ENCODE data around the gene IL15. TPM values are rescaled to one million over a fixed set of nuclear protein-coding genes. Genes with fewer than 3 reads are reported as not detected.

Gene IL15
- total RNA-seq, 1 experiment from 2014 or later = 2.6 TPM

- ATAC-seq (no peak), DNase-seq (ENCODE audit: low spot score) (no peak)
- no peak overlapping the region for H3K27ac Mint-ChIP-seq
- ChIA-PET CTCF (no interaction called here), POLR2A (no interaction called here)
- no peaks in the 10 kb centered on the region for H3K9me3 Mint-ChIP-seq
- H3K4me1 Mint-ChIP-seq = 0 out of 2 replicates have a peak, but pooled peaks cover 3% of the 10 kb centered on the region
- TF ChIP-seq IRF1 (CRISPR knock-in tag; IDR thresholded peaks at IDR 0.05) (no peak), ATF3 (CRISPR knock-in tag; conservative IDR thresholded peaks at IDR 0.05) (no peak), ZNF416 (CRISPR knock-in tag; IDR thresholded peaks at IDR 0.05) (no peak), E2F4 (CRISPR knock-in tag; IDR thresholded peaks at IDR 0.05; ENCODE audit: borderline replicate concordance, low read depth) (no peak), SP1 (CRISPR knock-in tag; conservative IDR thresholded peaks at IDR 0.05) (no peak), FOXP4 (CRISPR knock-in tag; IDR thresholded peaks at IDR 0.05) (no peak), GTF2I (CRISPR knock-in tag; conservative IDR thresholded peaks at IDR 0.05) (no peak), ETV6 (CRISPR knock-in tag; IDR thresholded peaks at IDR 0.05) (no peak), MLX (CRISPR knock-in tag; IDR thresholded peaks at IDR 0.05) (no peak), ATF6 (CRISPR knock-in tag; IDR thresholded peaks at IDR 0.05) (no peak), GRHL2 (CRISPR knock-in tag; IDR thresholded peaks at IDR 0.05; ENCODE audit: insufficient replicate concordance, severe bottlenecking) (no peak), ESRRA (CRISPR knock-in tag; IDR thresholded peaks at IDR 0.05; ENCODE audit: borderline replicate concordance) (no peak), ZSCAN18 (CRISPR knock-in tag; IDR thresholded peaks at IDR 0.05) (no peak)
- H3K27me3 Mint-ChIP-seq (ENCODE audit: low read depth) = no peaks in the 10 kb centered on the region
- H3K4me3 Mint-ChIP-seq = no peak overlapping the region
- no peaks in the 10 kb centered on the region for H3K36me3 Mint-ChIP-seq
These were observed 33.1 kb downstream of the IL15 start for GRCh38 chr4:141669501-141669900.

- DNase-seq (ENCODE audit: low spot score) (no peak), ATAC-seq (no peak; the same call in 1 of the 2 replicates)
- Mint-ChIP-seq H3K9me3 (no peaks in the 10 kb centered on the region), H3K4me1 (peaks cover 7% of the 10 kb centered on the region), H3K4me3 (no peak overlapping the region), H3K27ac (no peak overlapping the region), H3K36me3 (no peaks in the 10 kb centered on the region), H3K27me3 (ENCODE audit: low read depth) (no peaks in the 10 kb centered on the region)
- POLR2A ChIA-PET = no interaction called here
- TF ChIP-seq ZNF317 (CRISPR knock-in tag; IDR thresholded peaks at IDR 0.05; ENCODE audit: borderline replicate concordance, low read depth) (no peak), AFF4 (CRISPR knock-in tag; IDR thresholded peaks at IDR 0.05; ENCODE audit: borderline replicate concordance) (no peak), ETV6 (CRISPR knock-in tag; IDR thresholded peaks at IDR 0.05) (no peak)
- CTCF ChIA-PET = interaction anchor here (1.2 to 1.5 kb wide), 2 partner anchors 21 to 27 kb away, joined by 3 to 4 read pairs; no protein-coding TSS in a partner anchor
These were observed 39.0 kb downstream of the IL15 start for GRCh38 chr4:141675384-141675783.
